ENCODE data around the gene GADD45GIP1.

- TF ChIP-seq, protein P1, sequence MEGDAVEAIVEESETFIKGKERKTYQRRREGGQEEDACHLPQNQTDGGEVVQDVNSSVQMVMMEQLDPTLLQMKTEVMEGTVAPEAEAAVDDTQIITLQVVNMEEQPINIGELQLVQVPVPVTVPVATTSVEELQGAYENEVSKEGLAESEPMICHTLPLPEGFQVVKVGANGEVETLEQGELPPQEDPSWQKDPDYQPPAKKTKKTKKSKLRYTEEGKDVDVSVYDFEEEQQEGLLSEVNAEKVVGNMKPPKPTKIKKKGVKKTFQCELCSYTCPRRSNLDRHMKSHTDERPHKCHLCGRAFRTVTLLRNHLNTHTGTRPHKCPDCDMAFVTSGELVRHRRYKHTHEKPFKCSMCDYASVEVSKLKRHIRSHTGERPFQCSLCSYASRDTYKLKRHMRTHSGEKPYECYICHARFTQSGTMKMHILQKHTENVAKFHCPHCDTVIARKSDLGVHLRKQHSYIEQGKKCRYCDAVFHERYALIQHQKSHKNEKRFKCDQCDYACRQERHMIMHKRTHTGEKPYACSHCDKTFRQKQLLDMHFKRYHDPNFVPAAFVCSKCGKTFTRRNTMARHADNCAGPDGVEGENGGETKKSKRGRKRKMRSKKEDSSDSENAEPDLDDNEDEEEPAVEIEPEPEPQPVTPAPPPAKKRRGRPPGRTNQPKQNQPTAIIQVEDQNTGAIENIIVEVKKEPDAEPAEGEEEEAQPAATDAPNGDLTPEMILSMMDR (IDR thresholded peaks at IDR 0.05; ENCODE audit: low read length) = no peak
- no peak for TF ChIP-seq EZH2 (IDR thresholded peaks at IDR 0.05; ENCODE audit: borderline replicate concordance, low read length)
Observed at GRCh38 chr19:12907166-12907565, 49.9 kb downstream of the GADD45GIP1 start.
